IMR-90 (cell line): Measurements from ENCODE around the gene ABCA2. TPM values are rescaled to one million over a fixed set of nuclear protein-coding genes. Genes with fewer than 3 reads are reported as not detected.

Experiments used
- ATAC-seq: fragments of 200-7000 bp; cut with Tn5 transposase; 2 replicates; pipeline ENCODE4 v1.9.1; 2020; ENCODE audit warnings: low read depth, mild to moderate bottlenecking, moderate library complexity
- BruUV-seq: library from RNA; stranded (reverse); fragments of 400-500 nt; replicated peaks from 2 replicates; lab custom pipeline; 2021; lab: Mats Ljungman, UMichigan
- CTCF ChIA-PET: fragments of 300-600 bp; formaldehyde crosslinking; extraction: SDS; loops from one replicate; lab custom pipeline; 2021; ENCODE audit warnings: antibody characterized with exemption; lab: Yijun Ruan, JAX
- POLR2A ChIA-PET: fragments of 300-600 bp; sonication (Branson Sonifier 250); formaldehyde crosslinking; loops from one replicate; lab custom pipeline; 2022; ENCODE audit warnings: antibody characterized with exemption; ENCODE audit not compliant: unreplicated experiment; lab: Charles Lee
- DNase-seq: peaks from one replicate; pipeline ENCODE4 v3.0.0; 2013
- H2AFZ ChIP-seq: replicated peaks from 2 replicates; pipeline ENCODE3; 2013; ENCODE audit warnings: low read length, mild to moderate bottlenecking; ENCODE audit not compliant: poor library complexity
- H2AK5ac ChIP-seq: 2 replicates; pipeline ENCODE4 v1.6.1; 2013; ENCODE audit warnings: low read depth, low read length, inconsistent platforms
- H2AK9ac ChIP-seq: replicated peaks from 2 replicates; pipeline ENCODE3; 2013; ENCODE audit warnings: mild to moderate bottlenecking, low read depth, low read length, moderate library complexity; ENCODE audit not compliant: poor library complexity
- H2BK120ac ChIP-seq: 2 replicates; pipeline ENCODE4 v1.6.1; 2013; ENCODE audit warnings: low read depth, low read length, inconsistent platforms
- H2BK15ac ChIP-seq: 3 replicates; pipeline ENCODE4 v1.6.1; 2013; ENCODE audit warnings: low read depth, low read length, inconsistent platforms
- H2BK20ac ChIP-seq: 2 replicates; pipeline ENCODE4 v1.6.1; 2013; ENCODE audit warnings: low read depth, mild to moderate bottlenecking, inconsistent platforms, low read length, moderate library complexity
- H2BK5ac ChIP-seq: 2 replicates; pipeline ENCODE4 v1.6.1; 2013; ENCODE audit warnings: mild to moderate bottlenecking, low read depth, low read length, inconsistent platforms; ENCODE audit not compliant: poor library complexity, severe bottlenecking
- H3K14ac ChIP-seq: replicated peaks from 2 replicates; pipeline ENCODE4 v1.6.1; 2013; ENCODE audit warnings: low read depth, low read length, inconsistent platforms
- H3K18ac ChIP-seq: 2 replicates; pipeline ENCODE4 v1.6.1; 2013; ENCODE audit warnings: low read depth, low read length, control low read depth
- H3K23ac ChIP-seq: 2 replicates; pipeline ENCODE4 v1.6.1; 2013; ENCODE audit warnings: low read depth, low read length, inconsistent platforms
- H3K27ac ChIP-seq: 2 replicates; pipeline ENCODE4 v1.5.1; 2013; ENCODE audit warnings: mild to moderate bottlenecking, control low read depth, low read length; ENCODE audit not compliant: insufficient read depth
- H3K27me3 ChIP-seq: 2 replicates; pipeline ENCODE4 v1.6.1; 2013; ENCODE audit warnings: low read length; ENCODE audit not compliant: control insufficient read depth, insufficient read depth
- H3K36me3 ChIP-seq: 2 replicates; pipeline ENCODE4 v1.6.1; 2013; ENCODE audit warnings: low read length, mixed read lengths; ENCODE audit not compliant: control insufficient read depth, insufficient read depth
- H3K4ac ChIP-seq: 2 replicates; pipeline ENCODE4 v1.6.1; 2013; ENCODE audit warnings: low read depth, low read length, inconsistent platforms
- H3K4me1 ChIP-seq: 2 replicates; pipeline ENCODE4 v1.6.1; 2013; ENCODE audit warnings: low read length, mixed read lengths; ENCODE audit not compliant: control insufficient read depth, insufficient read depth
- H3K4me2 ChIP-seq: 2 replicates; pipeline ENCODE4 v1.6.1; 2013; ENCODE audit warnings: low read depth, mild to moderate bottlenecking, control low read depth, low read length, moderate library complexity
- H3K4me3 ChIP-seq: 2 replicates; pipeline ENCODE4 v1.5.1; 2013; ENCODE audit warnings: low read depth, mild to moderate bottlenecking, control low read depth, low read length, moderate library complexity; ENCODE audit not compliant: insufficient read depth
- H3K56ac ChIP-seq: 2 replicates; pipeline ENCODE4 v1.6.1; 2013; ENCODE audit warnings: low read length, inconsistent platforms; ENCODE audit not compliant: insufficient read depth; ENCODE audit errors: extremely low read depth
- H3K79me1 ChIP-seq, 2 experiments: 2 replicates each; pipeline ENCODE4 v1.6.1; 2013; ENCODE audit warnings: low read length in 2 of 2, inconsistent platforms in 1 of 2, low read depth in 1 of 2
- H3K9ac ChIP-seq: 2 replicates; pipeline ENCODE4 v1.6.1; 2013; ENCODE audit warnings: low read depth, low read length, control low read depth
- H3K9me1 ChIP-seq: 2 replicates; pipeline ENCODE4 v1.6.1; 2013; ENCODE audit warnings: low read length, inconsistent platforms; ENCODE audit not compliant: insufficient read depth
- H3K9me3 ChIP-seq: 2 replicates; pipeline ENCODE4 v1.6.1; 2013; ENCODE audit warnings: low read length; ENCODE audit not compliant: control insufficient read depth, insufficient read depth
- H4K20me1 ChIP-seq: 2 replicates; pipeline ENCODE4 v1.6.1; 2013; ENCODE audit warnings: low read length, inconsistent platforms; ENCODE audit not compliant: insufficient read depth
- H4K5ac ChIP-seq: 2 replicates; pipeline ENCODE4 v1.6.1; 2013; ENCODE audit warnings: mild to moderate bottlenecking, low read depth, low read length, control low read depth
- H4K8ac ChIP-seq, 2 experiments: 2 replicates each; pipeline ENCODE4 v1.6.1; 2013; ENCODE audit warnings: low read depth in 2 of 2, low read length in 2 of 2, control low read depth in 1 of 2, inconsistent platforms in 1 of 2
- H4K91ac ChIP-seq: 2 replicates; pipeline ENCODE4 v1.6.1; 2013; ENCODE audit warnings: low read depth, low read length, inconsistent platforms; ENCODE audit not compliant: insufficient read depth
- MAZ ChIP-seq: IDR thresholded peaks from 2 replicates; pipeline ENCODE4 v1.6.1; 2012; ENCODE audit warnings: low read depth, mild to moderate bottlenecking, low read length, improper control_type of control experiment, moderate library complexity, borderline replicate concordance
- NFE2L2 ChIP-seq: fragments of 150-350 bp; IDR thresholded peaks from 2 replicates; pipeline ENCODE4 v1.6.1; 2016; ENCODE audit warnings: low read depth, mild to moderate bottlenecking, low read length
- SMC3 ChIP-seq: fragments of 150-350 bp; IDR thresholded peaks from 2 replicates; pipeline ENCODE4 v1.6.1; 2016; ENCODE audit warnings: low read depth, mild to moderate bottlenecking, antibody characterized with exemption, low read length, moderate library complexity
- USF2 ChIP-seq: fragments of 150-350 bp; IDR thresholded peaks from 2 replicates; pipeline ENCODE4 v1.6.1; 2017; ENCODE audit warnings: mild to moderate bottlenecking, antibody characterized with exemption, low read length, low read depth
- WGBS, 2 experiments: methylation state at CpG; one replicate each; pipeline versions ENCODE4 v1.1.5 to v1.1.7; 2013; ENCODE audit warnings: missing lambda C conversion rate in 2 of 2; ENCODE audit not compliant: insufficient read length in 1 of 2; ENCODE audit errors: extremely low coverage in 2 of 2; 5-methylcytosine and 5-hydroxymethylcytosine counted together
- dilution Hi-C: fragments of 300-500 bp; cut with HindIII; formaldehyde crosslinking; loops from one replicate; pipeline ENCODE4 v1.14.3; 2018; ENCODE audit warnings: low sequenced_read_pairs; ENCODE audit not compliant: unreplicated experiment
- in situ Hi-C: fragments of 300-500 bp; cut with MboI; formaldehyde crosslinking; loops from 3 replicates; pipeline ENCODE4 v1.14.3; 2019; ENCODE audit warnings: low sequenced_read_pairs, inconsistent platforms, mixed read lengths
- intact Hi-C: fragments of 100-400 bp; cut with micrococcal nuclease; formaldehyde crosslinking; loops from 2 replicates; pipeline ENCODE4 v1.10.0; 2022
- polyA plus RNA-seq, 3 experiments: library from polyadenylated mRNA; depleted of rRNA; stranded (reverse); fragments of >200 nt; gene quantifications; 2 replicates each; pipeline ENCODE4 v1.2.3, GENCODE V29; 2012; ENCODE audit warnings: low replicate concordance in 1 of 3
- total RNA-seq: library from RNA; depleted of rRNA; stranded (reverse); fragments of >200 nt; gene quantifications from 2 replicates; pipeline ENCODE4 v1.2.3, GENCODE V29; 2012

The ABCA2 gene
- total and polyA plus RNA-seq, 2 of the 4 experiments (the other 2 are of a cell fraction) = 3.8 to 46.0 TPM

GRCh38 chr9:137021979-137022661, 5.9 kb downstream of the ABCA2 start:
- Histone ChIP-seq H3K27me3 (no peaks in the 10 kb centered on the region), H2BK5ac (no peak overlapping the region), H4K5ac (no peak overlapping the region), H4K91ac (no peak overlapping the region), H3K4me3 (no peak overlapping the region), H2AFZ (peak overlapping the region; percentile 41), H3K27ac (no peak overlapping the region), H3K14ac (no peak overlapping the region), H3K79me1 (peaks cover 0 to 2% of the 10 kb centered on the region in 2 experiments; a peak in 2 of 4 replicates), H2BK15ac (no peak overlapping the region), H3K9me1 (peaks cover 4% of the 10 kb centered on the region; the same call in 1 of the 2 replicates), H3K9ac (no peak overlapping the region), H3K4me2 (no peak overlapping the region), H3K56ac (no peak overlapping the region), H3K36me3 (peaks cover 12% of the 10 kb centered on the region; the same call in 1 of the 2 replicates), H4K8ac (no peak overlapping the region), H4K20me1 (no peaks in the 10 kb centered on the region; the same call in 1 of the 2 replicates), H2AK9ac (no peak overlapping the region), H3K9me3 (no peaks in the 10 kb centered on the region), H2BK20ac (no peak overlapping the region), H2BK120ac (no peak overlapping the region), H3K4me1 (peaks cover under 1% of the 10 kb centered on the region), H3K4ac (no peak overlapping the region), H3K23ac (no peak overlapping the region), H2AK5ac (peak overlapping the region; percentile 3; the same call in 1 of the 2 replicates), H3K18ac (no peak overlapping the region)
- POLR2A ChIA-PET = no interaction called here
- dilution Hi-C loops (no loop called here), intact Hi-C loops (no loop called here), in situ Hi-C loops (no loop called here)
- DNase-seq (peak; percentile 68), ATAC-seq (peak; percentile 74)
- CTCF ChIA-PET = no interaction called here
- no TSS peak for BruUV-seq
- 78% methylated on average over 12 of the region's 30 CpGs; no CpG with 5 or more reads in 1 of the 2 experiments for WGBS, 2 experiments
- TF ChIP-seq MAZ = peak; percentile 93
- TF ChIP-seq SMC3 = no peak
- 0 out of 2 replicates have a peak, but pooled peaks have one; percentile 1 for TF ChIP-seq USF2
- no peak for TF ChIP-seq NFE2L2
